G401 (cell line): ENCODE results near the gene NSL1. TPM values are rescaled to one million over a fixed set of nuclear protein-coding genes. Genes with fewer than 3 reads are reported as not detected.
"Not testable (repeated sequence)": the region's sequence is repeated elsewhere in the genome, so short reads cannot be mapped to it uniquely, and the experiment has no call there.

ENCODE experiments used
- DNase-seq: peaks from one replicate; pipeline ENCODE4 v3.0.0-alpha.2; 2015; ENCODE audit warnings: low spot score
- in situ Hi-C: cut with HindIII; loops from 2 replicates; pipeline ENCODE4 v1.10.0; 2016; ENCODE audit warnings: low sequenced_read_pairs, mixed read lengths
- total RNA-seq: library from RNA; depleted of rRNA; stranded (reverse); fragments of >200 nt; shearing (Covaris generic); gene quantifications from 2 replicates; pipeline ENCODE4 v1.2.3, GENCODE V29; 2014

The NSL1 gene
- total RNA-seq, 1 experiment from 2014 or later, result 107 TPM

DNA sequence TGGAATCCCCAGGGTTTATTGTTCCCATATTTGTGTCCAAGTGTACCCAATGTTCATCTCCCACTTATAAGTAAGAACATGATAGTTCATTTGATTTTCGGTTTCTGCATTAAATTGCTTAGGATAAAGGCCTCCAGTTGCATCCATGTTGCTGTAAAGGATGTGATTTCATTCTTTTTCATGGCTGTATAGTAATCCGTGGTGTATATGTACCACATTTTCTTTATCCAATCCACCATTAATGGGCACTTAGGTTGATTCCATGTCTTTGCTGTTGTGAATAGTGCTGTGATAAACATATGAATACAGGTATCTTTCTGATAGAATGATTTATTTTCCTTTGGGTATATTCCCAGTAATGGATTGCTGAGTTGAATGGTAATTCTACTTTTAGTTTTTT is 71.9 kb downstream of the NSL1 start:
- in situ Hi-C loops, result no loop called here
- no peak for DNase-seq

DNA sequence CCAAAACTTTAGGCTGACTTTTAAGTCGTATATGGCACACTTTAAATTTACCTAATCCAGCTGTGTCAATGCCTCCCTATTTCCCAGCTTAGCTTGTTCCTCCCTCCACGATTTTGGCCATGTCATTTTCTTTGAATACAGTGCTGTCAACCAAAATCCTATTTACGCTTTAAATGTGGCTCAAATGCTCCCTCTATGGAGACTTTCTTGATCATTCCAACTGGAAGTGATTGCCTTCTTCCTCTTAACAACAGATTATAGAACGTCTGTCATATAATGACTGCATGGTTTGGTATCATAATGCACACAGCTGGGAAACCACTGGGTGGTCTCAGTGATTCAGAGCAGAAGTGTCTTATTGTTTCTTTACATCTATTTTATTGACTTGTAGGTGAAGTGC is 73.1 kb downstream of the NSL1 start:
- no peak for DNase-seq
- in situ Hi-C loops, result no loop called here

DNA sequence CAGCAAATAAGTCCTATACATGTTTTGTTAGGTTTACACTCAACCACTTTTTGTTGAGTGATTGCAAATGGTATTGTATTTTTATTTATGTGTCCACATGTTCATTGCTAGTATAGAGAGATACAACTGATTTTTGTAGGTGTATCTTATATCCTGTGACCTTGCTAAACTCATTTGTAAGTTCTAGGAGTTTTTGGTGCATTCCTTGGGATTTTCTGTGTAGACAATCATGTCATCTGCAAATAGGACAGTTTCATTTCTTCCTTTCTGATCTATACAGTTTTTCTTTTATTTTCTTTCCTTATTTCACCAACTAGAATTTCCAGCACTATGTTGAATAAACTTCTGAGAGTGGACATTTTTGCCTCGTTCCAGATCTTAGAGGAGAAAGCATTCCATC is 75.4 kb downstream of the NSL1 start:
- in situ Hi-C loops, result no loop called here
- no peak for DNase-seq

DNA sequence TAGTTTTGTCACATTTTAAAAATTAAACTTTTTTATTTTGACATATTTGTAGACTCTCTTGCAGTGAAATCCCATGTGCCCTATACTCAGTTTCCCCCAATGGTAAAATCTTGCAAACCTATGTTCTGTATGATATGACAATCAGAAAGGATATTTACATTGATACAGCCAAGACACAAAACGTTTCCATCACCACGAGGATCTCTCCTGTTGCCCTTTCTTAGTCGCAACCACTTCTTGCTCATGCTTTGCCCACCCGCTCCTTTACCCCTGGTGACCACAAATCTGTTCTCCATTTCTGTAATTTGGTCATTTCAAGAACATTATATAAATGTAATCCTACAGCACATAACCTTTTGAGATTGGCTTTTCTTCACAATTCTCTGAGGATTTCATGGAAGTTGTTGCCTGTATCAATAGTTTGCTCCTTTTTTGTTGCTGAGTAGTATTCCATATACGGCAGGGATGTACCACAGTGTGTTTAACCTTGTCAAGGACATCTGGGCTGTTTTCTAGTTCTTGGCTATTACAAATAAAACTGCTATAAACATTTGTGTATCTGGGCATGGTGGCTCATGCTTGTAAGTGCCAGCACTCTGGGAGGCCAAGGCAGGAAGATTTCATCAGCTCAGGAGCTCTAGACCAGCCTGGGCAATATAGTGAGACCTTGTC is 78.0 kb downstream of the NSL1 start:
- in situ Hi-C loops, result no loop called here
- no peak for DNase-seq

DNA sequence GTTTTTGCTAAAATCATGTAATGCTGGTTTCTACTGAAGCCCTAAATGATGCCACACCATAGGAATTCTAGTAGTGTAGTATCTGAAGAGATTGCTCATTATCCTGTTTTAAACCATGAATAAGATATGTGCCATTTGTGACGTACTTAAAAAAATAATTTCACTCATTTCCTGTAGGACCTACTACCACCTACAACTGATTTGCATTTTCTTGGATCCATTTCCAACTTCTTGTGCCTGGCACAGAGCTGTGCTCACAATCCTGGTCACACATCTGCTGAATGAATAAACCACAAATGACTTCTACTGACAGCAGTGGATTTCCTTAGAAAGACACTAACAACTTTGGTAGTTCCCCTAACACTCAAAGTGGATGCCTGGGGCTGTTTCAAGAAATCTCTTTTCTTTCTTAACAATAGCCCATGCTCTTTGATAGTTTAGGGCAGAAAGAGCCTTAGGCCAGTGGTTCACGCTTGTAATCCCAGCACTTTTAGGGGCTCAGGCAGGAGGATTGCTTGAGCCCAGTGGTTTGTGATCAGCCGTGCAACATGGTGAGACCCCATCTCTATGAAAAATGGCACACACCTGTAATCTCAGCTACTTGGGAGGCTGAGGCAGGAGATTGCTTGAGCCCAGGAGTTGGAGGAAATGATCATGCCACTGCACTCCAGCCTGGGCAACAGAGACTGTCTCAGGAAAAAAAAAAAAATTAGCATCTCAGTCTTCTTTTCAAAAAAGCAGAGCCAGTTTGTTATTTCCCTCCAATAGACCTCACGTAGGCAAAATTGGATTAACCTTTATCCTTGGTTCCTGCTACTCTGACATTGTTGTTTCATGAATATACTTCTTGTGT is 78.9 kb downstream of the NSL1 start:
- DNase-seq, result no peak

DNA sequence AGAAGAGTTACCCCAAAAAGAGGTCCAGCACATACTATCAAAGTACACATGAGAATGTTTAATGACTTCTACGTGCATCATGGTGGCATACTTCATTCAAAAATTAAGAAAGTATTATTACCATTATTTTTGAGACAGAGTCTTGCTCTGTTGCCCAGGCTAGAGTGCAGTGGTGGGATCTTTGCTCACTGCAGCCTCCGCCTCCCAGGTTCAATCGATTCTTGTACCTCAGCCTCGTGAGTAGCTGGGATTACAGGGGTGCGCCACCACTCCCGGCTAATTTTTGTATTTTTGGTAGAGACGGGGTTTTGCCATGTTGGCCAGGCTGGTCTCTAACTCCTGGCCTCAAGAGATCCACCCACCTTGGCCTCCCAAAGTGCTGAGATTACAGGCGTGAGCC is 79.6 kb downstream of the NSL1 start:
- in situ Hi-C loops, DNase-seq: not testable (repeated sequence)

More for the DNA sequence above, 78.9 kb downstream of the NSL1 start:
- in situ Hi-C loops, result no loop called here

DNA sequence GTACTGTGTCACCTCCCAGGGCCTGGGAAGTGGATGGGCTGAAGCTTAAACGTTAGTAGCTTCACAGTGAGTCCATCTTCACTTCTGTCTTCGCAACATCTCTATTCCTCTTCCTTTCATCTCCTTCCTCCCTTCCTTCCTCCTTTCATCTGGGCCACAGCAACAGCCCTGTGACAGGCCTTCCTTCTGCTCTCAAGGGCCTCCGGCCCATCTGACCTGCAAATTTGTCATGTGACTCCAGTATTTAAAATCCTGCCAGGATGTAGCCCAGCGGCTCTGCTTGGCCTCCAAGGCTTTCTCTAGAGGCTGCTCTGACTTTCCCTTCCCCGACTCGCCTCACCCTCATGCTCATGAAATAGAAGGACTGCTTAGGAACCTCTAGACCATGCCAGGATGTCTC is 81.0 kb downstream of the NSL1 start:
- in situ Hi-C loops, result no loop called here
- no peak for DNase-seq

DNA sequence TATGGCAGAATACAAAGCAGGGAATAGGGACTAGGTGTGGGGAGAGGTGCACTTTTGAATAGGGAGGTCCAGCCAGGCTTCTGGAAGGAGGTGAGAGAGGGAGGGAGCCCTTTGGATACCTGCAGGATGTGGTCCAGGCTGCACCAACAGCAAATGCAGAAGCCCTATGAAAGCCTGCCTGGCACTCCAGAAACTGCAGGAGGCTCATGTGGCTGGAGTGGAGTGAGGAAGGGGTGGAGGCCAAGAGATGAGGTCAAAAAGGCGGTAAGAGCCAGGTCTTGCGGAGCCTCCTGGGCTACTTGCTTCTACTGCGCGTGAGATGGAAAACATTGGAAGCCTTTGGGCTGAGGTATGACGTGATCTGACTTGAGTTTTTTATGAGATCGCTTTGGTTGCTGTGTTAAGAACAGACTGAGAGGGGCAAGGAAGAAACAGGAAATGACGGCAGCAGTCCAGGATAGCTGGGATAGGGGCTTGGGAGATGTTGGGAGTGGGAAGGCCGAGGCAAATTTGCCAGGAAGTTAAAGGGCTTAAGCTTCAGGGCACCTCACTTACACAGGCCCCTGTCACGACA is 87.5 kb downstream of the NSL1 start:
- in situ Hi-C loops, result no loop called here
- no peak for DNase-seq

DNA sequence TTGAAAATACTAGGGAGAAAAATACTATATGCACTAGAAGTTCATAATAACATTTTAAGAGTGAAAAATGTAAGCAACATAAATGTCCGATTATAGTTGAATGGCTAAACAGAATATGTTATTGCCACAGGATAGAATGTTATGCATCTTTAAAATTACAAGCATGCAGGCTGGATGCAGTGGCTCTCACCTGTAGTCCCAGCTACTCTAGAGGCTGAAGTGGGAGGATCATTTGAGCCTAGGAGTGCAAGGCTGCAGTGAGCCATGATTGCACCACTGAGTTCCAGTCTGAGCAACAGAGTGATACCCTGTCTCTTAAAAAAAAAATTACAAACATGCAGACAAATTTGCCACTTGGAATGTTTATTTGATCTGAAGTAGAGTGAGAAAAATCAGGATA is 88.9 kb downstream of the NSL1 start:
- no peak for DNase-seq
- in situ Hi-C loops, result no loop called here

DNA sequence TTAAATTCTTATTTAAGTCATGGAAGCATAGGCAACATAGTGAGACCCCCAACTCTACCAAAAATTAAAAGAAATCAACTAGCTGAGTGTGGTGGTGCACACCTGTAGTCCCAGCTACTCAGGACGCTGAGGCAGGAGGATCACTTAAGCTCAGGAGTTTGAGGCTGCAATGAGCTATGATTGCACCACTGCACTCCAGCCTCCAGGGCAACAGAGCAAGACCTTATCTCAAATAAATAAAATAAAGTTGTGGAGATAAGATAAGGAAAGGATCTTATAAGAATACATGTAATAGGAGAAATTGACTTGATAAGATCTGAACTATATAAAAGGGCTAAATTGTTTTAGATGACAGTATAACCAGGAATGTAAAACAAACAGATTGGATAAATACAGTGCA is 89.7 kb downstream of the NSL1 start:
- in situ Hi-C loops, result no loop called here
- no peak for DNase-seq

DNA sequence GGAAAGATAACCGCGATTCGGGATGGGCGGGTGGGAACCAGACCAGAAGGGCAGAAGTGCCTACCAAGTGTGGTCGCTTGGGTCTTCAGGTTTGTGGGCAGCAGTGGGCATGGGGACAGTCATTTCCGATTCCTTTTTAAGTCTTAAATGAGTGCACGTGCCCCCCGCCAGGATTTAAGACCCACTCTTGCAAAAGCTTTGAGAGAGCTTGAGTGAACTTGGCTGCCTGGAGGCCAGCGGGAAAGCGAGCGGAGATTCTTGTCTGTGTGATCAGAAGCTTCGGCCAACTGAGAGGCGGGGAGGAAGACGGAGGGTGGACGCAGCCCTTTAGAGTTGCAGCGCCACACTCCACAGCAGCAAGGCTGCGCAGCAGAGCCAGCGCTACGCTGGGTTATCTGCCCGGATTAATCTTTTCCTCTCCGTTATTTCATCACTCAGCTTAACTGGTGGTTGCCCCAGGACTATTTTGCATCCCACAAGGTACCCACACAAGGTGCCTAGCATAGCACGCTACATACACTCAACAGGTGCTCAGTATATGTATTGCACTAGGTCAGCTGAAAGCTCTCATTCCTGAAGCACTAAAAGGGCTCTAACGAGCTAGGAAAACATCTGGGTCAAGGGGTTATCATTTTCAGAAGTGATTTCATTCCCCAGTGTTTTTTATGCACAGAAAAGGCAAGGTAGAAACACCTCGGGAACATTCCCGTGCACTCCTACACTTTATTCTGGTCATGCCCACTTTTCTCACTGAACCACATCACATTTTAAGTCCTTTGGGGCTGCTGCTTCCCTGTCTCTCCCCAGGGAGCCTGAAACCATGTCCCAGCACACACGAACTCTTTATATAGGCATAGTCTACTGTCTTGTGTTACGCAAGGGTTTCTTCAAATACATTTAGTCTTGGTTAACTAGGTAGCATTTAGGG is 90.4 kb downstream of the NSL1 start:
- in situ Hi-C loops, result no loop called here
- DNase-seq, result peak; percentile 30

DNA sequence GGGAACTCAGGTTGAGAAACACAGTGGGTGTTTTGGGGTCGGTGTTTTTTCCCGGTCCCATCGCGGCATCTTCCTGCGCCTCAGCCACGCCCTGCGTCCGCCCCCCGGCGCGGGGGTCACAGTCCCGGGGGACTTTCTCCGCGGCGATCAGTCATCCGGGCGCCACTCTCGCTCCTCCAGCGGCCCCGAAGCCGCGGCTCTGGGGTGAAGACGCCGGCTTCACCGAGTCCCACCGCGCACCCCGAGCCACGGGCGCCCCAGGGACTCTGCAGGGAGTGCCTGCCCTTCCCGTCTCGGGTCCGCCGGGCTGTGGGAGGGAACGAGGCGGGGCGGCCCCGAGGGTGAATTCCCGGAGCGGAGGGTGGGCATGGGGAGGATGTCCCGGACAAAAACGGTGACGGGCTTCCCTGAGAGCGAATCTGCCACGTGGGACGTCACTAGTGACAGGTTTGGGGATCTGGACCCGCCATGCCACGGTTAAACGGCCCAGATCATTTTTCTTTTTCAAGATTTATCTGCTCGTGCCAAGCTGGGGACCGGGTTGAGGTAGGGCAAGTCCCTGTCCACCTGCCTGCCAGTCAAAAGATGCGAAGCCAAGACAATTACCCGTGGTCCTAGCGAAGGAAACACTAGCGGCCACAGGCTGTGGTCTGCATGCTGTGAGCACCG is 91.2 kb downstream of the NSL1 start:
- in situ Hi-C loops, result no loop called here
- DNase-seq, result no peak

DNA sequence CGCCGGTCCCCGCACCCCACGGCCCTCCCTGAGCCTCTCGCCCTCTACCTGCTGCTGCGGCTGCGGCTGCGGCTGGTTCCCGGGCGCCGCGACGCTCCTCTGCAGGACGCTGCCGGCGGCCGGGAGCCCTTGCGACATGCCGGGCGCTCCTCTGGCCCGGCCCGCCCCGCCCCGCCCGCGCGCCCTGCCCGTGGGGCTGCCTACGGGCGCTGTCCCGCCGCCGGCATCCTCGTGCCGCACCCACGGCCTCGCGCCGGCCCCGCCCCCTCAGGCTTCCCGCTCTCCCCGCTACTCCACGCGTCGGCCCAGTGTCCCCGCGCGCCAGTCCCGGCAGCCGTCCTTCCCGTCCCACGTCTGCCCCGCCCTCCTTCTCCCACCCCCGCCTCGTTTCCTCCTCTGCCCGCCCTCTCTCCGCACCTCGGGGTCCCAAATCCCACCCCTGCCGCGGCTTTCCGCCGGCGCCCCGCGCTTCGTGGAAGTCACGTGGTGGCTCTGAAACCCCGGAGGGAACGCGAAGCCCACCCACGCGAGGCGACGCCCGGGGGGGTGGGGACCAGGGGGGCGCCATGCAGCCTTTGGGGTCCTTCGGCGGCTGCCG is 91.9 kb downstream of the NSL1 start, which contains the start of gene BATF3:
BATF3 (minus strand) TSS at position 216 of the 598 bp plus-strand sequence; CDS start at position 138, 78 bp downstream.
- no peak for DNase-seq
- in situ Hi-C loops, result no loop called here

DNA sequence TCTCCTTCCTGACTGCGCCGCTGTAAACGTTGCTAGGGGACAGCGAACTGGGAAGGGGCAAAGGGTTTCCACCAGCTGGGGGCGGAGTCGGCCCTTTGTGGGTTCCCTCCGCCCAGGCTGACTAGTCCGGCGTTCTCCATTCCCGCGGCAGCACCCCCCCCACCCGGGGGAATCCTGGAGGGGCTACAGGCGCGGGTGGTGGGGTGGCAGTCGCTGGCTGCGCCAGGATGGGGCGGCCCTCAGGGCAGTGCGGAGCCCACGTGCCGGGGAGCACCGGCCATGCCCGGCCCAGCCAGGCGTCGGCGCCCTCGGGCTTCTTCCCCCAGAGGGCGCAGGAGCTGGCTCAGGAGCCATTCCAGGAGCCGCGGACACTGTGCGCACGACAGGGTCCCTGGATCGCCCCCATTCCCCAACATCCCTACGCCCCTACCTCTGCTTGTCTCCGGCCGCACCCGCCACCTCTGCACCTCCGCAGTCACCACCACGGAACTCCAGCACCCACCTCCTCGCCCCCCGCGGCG is 92.4 kb downstream of the NSL1 start:
- in situ Hi-C loops, result no loop called here
- no peak for DNase-seq

DNA sequence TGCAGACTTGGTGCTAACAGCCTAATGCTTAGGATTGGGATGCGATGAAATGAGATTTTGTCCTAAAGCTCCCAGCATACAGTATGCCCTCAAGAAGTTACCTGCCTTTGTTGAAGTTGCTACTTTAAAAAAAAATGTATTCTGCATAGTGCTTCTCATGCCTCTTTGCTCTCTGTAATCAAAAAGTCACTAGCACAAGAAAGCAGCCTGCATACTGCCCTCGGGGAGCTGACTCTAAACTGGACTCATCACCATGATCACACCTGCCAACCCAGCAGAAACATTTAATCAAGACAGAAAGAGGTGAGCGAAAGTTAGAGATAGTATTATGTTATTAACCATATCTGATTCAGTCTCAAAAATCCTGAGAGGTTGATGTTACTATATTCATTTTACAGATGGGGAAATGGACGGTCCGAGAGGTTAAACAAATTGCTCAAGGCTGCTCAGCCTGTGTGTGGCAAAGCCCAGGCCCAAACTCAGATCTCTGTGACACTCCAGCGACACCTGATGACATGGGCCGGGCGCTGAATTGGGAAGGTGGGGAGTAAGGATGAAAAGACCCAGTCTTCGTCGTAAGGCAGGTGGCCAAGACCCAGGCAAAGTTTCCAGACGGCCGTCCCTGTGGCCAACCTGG is 93.0 kb downstream of the NSL1 start:
- DNase-seq, result no peak
- in situ Hi-C loops, result no loop called here

DNA sequence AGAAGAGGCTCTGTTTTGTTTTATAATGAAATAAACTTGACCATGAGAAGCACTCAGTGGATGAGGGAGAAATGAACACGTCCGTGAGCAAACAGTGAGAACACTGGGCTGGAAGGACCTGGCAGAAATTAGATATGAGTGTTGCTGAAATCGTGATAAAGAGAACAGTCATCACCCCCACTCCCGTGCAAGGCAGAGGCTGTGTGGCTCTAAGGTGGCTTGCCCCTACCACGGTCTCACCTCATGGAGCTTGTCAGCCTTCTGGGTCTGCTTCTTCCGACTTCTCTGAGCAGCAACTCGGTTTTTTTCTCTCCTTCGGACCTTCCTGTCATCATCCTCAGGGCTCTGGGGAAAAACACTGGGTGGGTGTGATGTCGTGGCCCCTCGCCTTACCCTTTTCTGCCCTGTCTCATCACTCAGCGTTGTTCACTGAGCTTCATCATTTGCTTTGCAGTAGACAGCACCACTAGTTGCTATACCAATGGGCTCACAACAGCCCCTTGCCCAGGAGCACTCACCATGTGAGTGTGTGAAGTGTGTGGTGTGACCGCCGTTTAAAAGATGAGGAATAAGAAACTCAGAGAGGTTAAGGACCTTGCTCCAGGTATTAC is 94.8 kb downstream of the NSL1 start:
- DNase-seq, result no peak
- in situ Hi-C loops, result no loop called here
